ENCODE results near the gene FARP1.

- TF ChIP-seq CTCF (IDR thresholded peaks at IDR 0.05; ENCODE audit: insufficient read depth, low read depth, low read length) = no peak
- no peak for TF ChIP-seq EZH2 (IDR thresholded peaks at IDR 0.05; ENCODE audit: insufficient read depth, low read length)
These were observed 264.1 kb downstream of the FARP1 start for GRCh38 chr13:98406971-98407370.

Data from astrocyte (in vitro differentiated cells and primary cell).